Neutrophil (primary cell): ENCODE data around the gene OSBPL8.
"Not testable (repeated sequence)": the region's sequence is repeated elsewhere in the genome, so short reads cannot be mapped to it uniquely, and the experiment has no call there.

Experiments
- H3K27ac ChIP-seq: fragments of 200-600 bp; sonication (generic); 2 replicates; pipeline ENCODE4 v1.5.1; 2016; ENCODE audit warnings: mild to moderate bottlenecking, moderate library complexity
- H3K27me3 ChIP-seq: fragments of 200-600 bp; sonication (generic); 2 replicates; pipeline ENCODE4 v1.6.0; 2016; ENCODE audit warnings: mild to moderate bottlenecking
- H3K36me3 ChIP-seq: fragments of 200-600 bp; sonication (generic); 2 replicates; pipeline ENCODE4 v1.5.1; 2017
- H3K4me1 ChIP-seq, 2 experiments: fragments of 200-600 bp in 1 of 2; sonication (generic) in 1 of 2; 1 replicate in 1 of 2; 2 replicates in 1 of 2; pipeline versions ENCODE4 v1.5.1 to v1.6.1; 2013 to 2016; ENCODE audit warnings: low read depth in 1 of 2, low read length in 1 of 2, mild to moderate bottlenecking in 1 of 2, moderate library complexity in 1 of 2; ENCODE audit not compliant: control insufficient read depth in 1 of 2, insufficient read depth in 1 of 2
- H3K4me3 ChIP-seq, 2 experiments: fragments of 200-600 bp in 1 of 2; sonication (generic) in 1 of 2; 1 replicate in 1 of 2; 2 replicates in 1 of 2; pipeline ENCODE4 v1.5.1; 2013 to 2016; ENCODE audit warnings: low read depth in 1 of 2, low read length in 1 of 2, mild to moderate bottlenecking in 1 of 2, moderate library complexity in 1 of 2
- H3K9me3 ChIP-seq: fragments of 200-600 bp; sonication (generic); 2 replicates; pipeline ENCODE4 v1.5.1; 2016
- TF ChIP-seq, protein P1 (sequence below): fragments of 200-600 bp; sonication (generic); IDR thresholded peaks from 2 replicates; pipeline ENCODE4 v1.5.1; 2016; ENCODE audit warnings: antibody characterized with exemption

OSBPL8 gene

DNA sequence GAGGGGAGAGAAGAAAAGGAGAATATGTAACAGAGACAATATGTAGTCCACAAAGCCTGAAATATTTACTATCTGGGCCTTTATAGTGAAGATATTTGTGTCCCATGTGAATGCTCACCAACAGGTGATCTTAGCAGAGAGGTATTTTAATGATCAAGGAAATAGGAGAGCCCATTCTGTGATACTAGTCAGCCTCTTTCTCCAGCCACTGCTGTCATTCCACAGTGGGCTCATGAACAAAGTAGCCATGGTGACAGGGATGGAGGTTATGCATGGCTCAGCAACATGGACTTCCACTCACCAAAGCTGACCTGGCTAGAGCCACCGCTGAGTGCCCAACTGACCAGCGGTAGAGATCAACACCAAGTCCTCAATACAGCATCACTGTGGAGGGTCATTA lies 58.2 kb downstream of the OSBPL8 start:
- Histone ChIP-seq H3K4me3 (no peak overlapping the region), H3K27me3 (no peaks in the 10 kb centered on the region), H3K9me3 (no peaks in the 10 kb centered on the region), H3K4me1 (peaks cover 8 to 13% of the 10 kb centered on the region in 2 experiments), H3K27ac (no peak overlapping the region), H3K36me3 (peaks cover 6% of the 10 kb centered on the region)
- TF ChIP-seq, protein P1, sequence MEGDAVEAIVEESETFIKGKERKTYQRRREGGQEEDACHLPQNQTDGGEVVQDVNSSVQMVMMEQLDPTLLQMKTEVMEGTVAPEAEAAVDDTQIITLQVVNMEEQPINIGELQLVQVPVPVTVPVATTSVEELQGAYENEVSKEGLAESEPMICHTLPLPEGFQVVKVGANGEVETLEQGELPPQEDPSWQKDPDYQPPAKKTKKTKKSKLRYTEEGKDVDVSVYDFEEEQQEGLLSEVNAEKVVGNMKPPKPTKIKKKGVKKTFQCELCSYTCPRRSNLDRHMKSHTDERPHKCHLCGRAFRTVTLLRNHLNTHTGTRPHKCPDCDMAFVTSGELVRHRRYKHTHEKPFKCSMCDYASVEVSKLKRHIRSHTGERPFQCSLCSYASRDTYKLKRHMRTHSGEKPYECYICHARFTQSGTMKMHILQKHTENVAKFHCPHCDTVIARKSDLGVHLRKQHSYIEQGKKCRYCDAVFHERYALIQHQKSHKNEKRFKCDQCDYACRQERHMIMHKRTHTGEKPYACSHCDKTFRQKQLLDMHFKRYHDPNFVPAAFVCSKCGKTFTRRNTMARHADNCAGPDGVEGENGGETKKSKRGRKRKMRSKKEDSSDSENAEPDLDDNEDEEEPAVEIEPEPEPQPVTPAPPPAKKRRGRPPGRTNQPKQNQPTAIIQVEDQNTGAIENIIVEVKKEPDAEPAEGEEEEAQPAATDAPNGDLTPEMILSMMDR: no peak

GRCh38 chr12:76499136-76499535 lies 60.4 kb downstream of the OSBPL8 start:
- not testable (repeated sequence) for H3K4me1 ChIP-seq, H3K27me3 ChIP-seq, H3K36me3 ChIP-seq, H3K27ac ChIP-seq, H3K9me3 ChIP-seq, H3K4me3 ChIP-seq

DNA sequence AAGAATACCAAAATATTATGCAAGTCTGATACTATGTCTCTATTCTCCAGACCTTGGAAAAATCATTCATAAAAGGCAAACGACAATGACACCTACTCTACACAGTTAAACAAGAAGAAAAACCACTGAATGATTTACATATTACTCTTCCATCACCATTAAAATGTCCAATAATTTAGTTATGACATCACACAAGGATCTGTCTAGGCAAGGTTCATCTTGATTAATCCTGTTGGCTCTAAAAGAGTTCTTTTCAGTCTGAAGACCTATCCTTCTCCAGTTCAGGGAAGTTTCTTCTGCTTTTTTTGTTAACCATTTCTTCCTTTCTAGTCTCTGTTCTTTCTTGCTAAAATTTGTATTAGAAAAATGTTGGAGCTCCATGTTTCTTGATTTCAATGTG lies 64.0 kb downstream of the OSBPL8 start:
- Histone ChIP-seq H3K27me3 (no peaks in the 10 kb centered on the region), H3K4me3 (no peak overlapping the region), H3K9me3 (no peaks in the 10 kb centered on the region), H3K4me1 (no peaks in the 10 kb centered on the region), H3K27ac (no peak overlapping the region), H3K36me3 (peaks cover 4% of the 10 kb centered on the region)
- TF ChIP-seq, protein P1: no peak

DNA sequence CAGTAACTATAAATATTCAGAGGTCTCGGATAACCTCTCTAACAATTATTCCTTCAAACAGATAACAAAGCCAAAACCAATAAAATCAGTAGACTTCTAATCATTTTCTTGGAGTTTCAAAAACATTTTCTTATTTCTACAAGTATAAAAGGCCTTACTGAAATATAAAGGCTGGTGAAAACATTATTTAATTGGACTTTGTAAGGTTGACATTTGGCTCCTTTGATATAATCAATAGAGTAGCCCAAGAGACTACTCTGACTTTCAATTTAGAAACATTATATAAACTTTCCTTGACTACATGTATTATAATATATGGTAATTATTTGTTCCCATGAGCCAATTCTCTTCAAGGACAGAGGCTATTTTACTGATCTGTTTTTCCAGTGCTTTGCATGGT lies 68.3 kb downstream of the OSBPL8 start:
- Histone ChIP-seq H3K36me3 (peaks cover 15% of the 10 kb centered on the region), H3K4me1 (peaks cover 4 to 6% of the 10 kb centered on the region in 2 experiments), H3K9me3 (no peaks in the 10 kb centered on the region), H3K27me3 (no peaks in the 10 kb centered on the region), H3K27ac (no peak overlapping the region), H3K4me3 (no peak overlapping the region)
- TF ChIP-seq, protein P1: no peak

DNA sequence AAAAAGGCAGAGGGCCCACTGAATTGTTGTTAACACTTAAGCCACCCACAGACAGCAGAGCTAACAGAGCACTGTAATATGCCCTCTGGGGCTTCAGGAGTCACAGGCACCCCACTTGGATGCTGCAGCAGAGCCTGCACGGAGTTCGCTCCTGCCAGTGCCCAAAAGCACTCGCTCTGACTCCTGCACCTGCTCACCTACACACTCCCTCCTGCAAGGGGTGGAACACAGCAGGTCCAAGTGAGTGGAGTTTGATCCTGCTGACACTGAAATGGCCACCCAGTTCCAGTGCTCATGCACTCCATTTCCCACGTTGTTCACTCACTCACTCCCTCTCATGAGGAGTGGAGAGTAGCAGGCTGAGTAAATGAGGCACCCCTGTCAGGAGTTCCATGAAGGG lies 68.8 kb downstream of the OSBPL8 start:
- peaks cover 4 to 6% of the 10 kb centered on the region in 2 experiments for H3K4me1 ChIP-seq
- H3K27me3 ChIP-seq: no peaks in the 10 kb centered on the region
- H3K27ac ChIP-seq: no peak overlapping the region
- peaks cover 20% of the 10 kb centered on the region for H3K36me3 ChIP-seq
- no peak overlapping the region for H3K4me3 ChIP-seq
- H3K9me3 ChIP-seq: no peaks in the 10 kb centered on the region
- TF ChIP-seq, protein P1: no peak

DNA sequence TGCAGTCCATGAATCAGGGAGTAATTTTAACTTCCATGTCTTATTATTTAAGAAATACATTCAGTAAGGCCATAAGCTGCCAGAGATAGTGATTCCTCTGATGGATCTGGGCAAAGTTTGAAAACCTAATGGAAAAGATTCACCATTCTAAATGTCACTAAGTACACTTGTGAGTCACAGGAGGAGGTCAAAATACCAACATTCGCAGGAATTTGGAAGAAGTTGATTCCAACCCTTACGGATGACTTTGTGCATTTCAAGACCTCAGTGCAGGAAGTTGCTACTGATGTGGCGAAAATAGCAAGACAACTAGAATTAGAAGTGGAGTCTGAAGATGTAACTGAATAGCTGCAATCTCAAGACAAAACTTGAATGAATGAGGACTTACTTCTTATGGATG lies 69.8 kb downstream of the OSBPL8 start:
- no peak overlapping the region for H3K4me3 ChIP-seq
- H3K9me3 ChIP-seq: no peaks in the 10 kb centered on the region
- peak overlapping the region; percentile 24 for H3K27ac ChIP-seq
- H3K27me3 ChIP-seq: no peaks in the 10 kb centered on the region
- H3K4me1 ChIP-seq: peaks cover 4 to 6% of the 10 kb centered on the region in 2 experiments
- H3K36me3 ChIP-seq: peaks cover 27% of the 10 kb centered on the region
- TF ChIP-seq, protein P1: no peak
